H1 (cell line): ENCODE data around the gene UNC50. TPM values are rescaled to one million over a fixed set of nuclear protein-coding genes. Genes with fewer than 3 reads are reported as not detected.

Experiments
- CTCF ChIA-PET: fragments of 300-600 bp; sonication (Branson Sonifier 250); formaldehyde crosslinking; loops from one replicate; lab custom pipeline; 2021; ENCODE audit not compliant: partially characterized antibody; lab: Charles Lee
- POLR2A ChIA-PET: fragments of 300-600 bp; sonication (Branson Sonifier 250); formaldehyde crosslinking; loops from one replicate; lab custom pipeline; 2021; ENCODE audit warnings: inconsistent platforms; ENCODE audit not compliant: partially characterized antibody; lab: Charles Lee
- DNase-seq, 2 experiments: peaks; one replicate each; pipeline versions ENCODE4 v3.0.0 to v3.0.0-alpha.2; 2010 to 2022; ENCODE audit warnings: low spot score in 2 of 2, low read depth in 1 of 2, mixed read lengths in 1 of 2
- FAIRE-seq: peaks from 2 replicates; lab custom pipeline; 2011; peaks lifted over from hg19 to GRCh38; lab: Jason Lieb, UNC
- H2AFZ ChIP-seq: 2 replicates; pipeline ENCODE4 v1.8.1; 2012; ENCODE audit warnings: low read length, inconsistent platforms
- H2AK5ac ChIP-seq: 2 replicates; pipeline ENCODE4 v1.6.1; 2013; ENCODE audit warnings: low read depth, low read length
- H2BK120ac ChIP-seq: replicated peaks from 2 replicates; pipeline ENCODE3; 2013; ENCODE audit warnings: low read depth, low read length, inconsistent platforms
- H2BK12ac ChIP-seq: 2 replicates; pipeline ENCODE4 v1.6.1; 2013; ENCODE audit warnings: low read depth, low read length
- H2BK15ac ChIP-seq: 2 replicates; pipeline ENCODE4 v1.6.1; 2013; ENCODE audit warnings: low read length
- H2BK20ac ChIP-seq: 2 replicates; pipeline ENCODE4 v1.6.1; 2013; ENCODE audit warnings: low read length
- H2BK5ac ChIP-seq: 2 replicates; pipeline ENCODE4 v1.6.1; 2013; ENCODE audit warnings: low read depth, low read length
- H3K14ac ChIP-seq: 2 replicates; pipeline ENCODE4 v1.6.1; 2013; ENCODE audit warnings: inconsistent platforms; ENCODE audit not compliant: insufficient read length
- H3K18ac ChIP-seq: 2 replicates; pipeline ENCODE4 v1.6.1; 2013; ENCODE audit warnings: low read length; ENCODE audit errors: extremely low read depth
- H3K23ac ChIP-seq: 2 replicates; pipeline ENCODE4 v1.6.1; 2013; ENCODE audit warnings: inconsistent platforms; ENCODE audit not compliant: insufficient read length
- H3K23me2 ChIP-seq: 2 replicates; pipeline ENCODE4 v1.6.1; 2013; ENCODE audit warnings: low read depth, low read length
- H3K27ac ChIP-seq: 2 replicates; pipeline ENCODE4 v1.6.1; 2011; ENCODE audit warnings: low read depth, low read length, inconsistent platforms
- H3K27me3 ChIP-seq, 4 experiments: replicated peaks in 1 of 4; 1 replicate in 1 of 4; 2 replicates in 3 of 4; pipeline versions ENCODE4 v1.6.1 to v1.8.1; 2011 to 2013; ENCODE audit warnings: low read length in 3 of 4, mild to moderate bottlenecking in 3 of 4, inconsistent platforms in 2 of 4, mixed read lengths in 2 of 4, moderate library complexity in 1 of 4; ENCODE audit not compliant: control insufficient read depth in 3 of 4, insufficient read depth in 3 of 4; ENCODE audit errors: extremely low read depth in 1 of 4
- H3K36me3 ChIP-seq, 4 experiments: 2 replicates each; pipeline versions ENCODE4 v1.6.1 to v1.8.1; 2011 to 2013; ENCODE audit warnings: mild to moderate bottlenecking in 4 of 4, low read length in 3 of 4, moderate library complexity in 2 of 4, control low read depth in 1 of 4, inconsistent platforms in 1 of 4; ENCODE audit not compliant: insufficient read depth in 4 of 4, control insufficient read depth in 2 of 4
- H3K4ac ChIP-seq: replicated peaks from 2 replicates; pipeline ENCODE3; 2013; ENCODE audit warnings: low read length, low read depth, mixed read lengths, inconsistent platforms; ENCODE audit not compliant: insufficient read length
- H3K4me1 ChIP-seq, 4 experiments: replicated peaks in 1 of 4; 1 replicate in 1 of 4; 2 replicates in 3 of 4; pipeline versions ENCODE4 v1.6.1 to v1.8.1; 2011 to 2013; ENCODE audit warnings: low read length in 3 of 4, inconsistent platforms in 2 of 4, mixed read lengths in 1 of 4; ENCODE audit not compliant: insufficient read depth in 4 of 4, control insufficient read depth in 3 of 4
- H3K4me2 ChIP-seq, 2 experiments: 2 replicates each; pipeline versions ENCODE4 v1.6.1 to v1.8.1; 2011 to 2013; ENCODE audit warnings: low read depth in 2 of 2, low read length in 2 of 2, control low read depth in 1 of 2, inconsistent platforms in 1 of 2, mild to moderate bottlenecking in 1 of 2; ENCODE audit not compliant: insufficient read depth in 1 of 2
- H3K4me3 ChIP-seq, 4 experiments: fragments of 200-600, 300-600 bp in 1 of 4; sonication (generic), shearing (Covaris generic), sonication (Bioruptor Twin) in 1 of 4; 2 replicates each; pipeline versions ENCODE4 v1.5.1 to v1.8.1; 2011 to 2016; ENCODE audit warnings: low read length in 4 of 4, low read depth in 3 of 4, control low read depth in 2 of 4, inconsistent platforms in 2 of 4, mild to moderate bottlenecking in 2 of 4, mixed read lengths in 1 of 4, moderate library complexity in 1 of 4; ENCODE audit not compliant: insufficient read depth in 2 of 4; ENCODE audit errors: extremely low read depth in 1 of 4
- H3K56ac ChIP-seq: replicated peaks from 2 replicates; pipeline ENCODE3; 2013; ENCODE audit warnings: low read depth, mild to moderate bottlenecking, mixed read lengths, low read length, inconsistent platforms; ENCODE audit not compliant: insufficient read length
- H3K79me1 ChIP-seq: 2 replicates; pipeline ENCODE4 v1.6.1; 2013; ENCODE audit warnings: low read depth, low read length, control low read depth
- H3K79me2 ChIP-seq, 2 experiments: 2 replicates each; pipeline versions ENCODE4 v1.6.1 to v1.8.1; 2012 to 2013; ENCODE audit warnings: low read length in 2 of 2, mild to moderate bottlenecking in 2 of 2, inconsistent platforms in 1 of 2; ENCODE audit not compliant: insufficient read depth in 2 of 2, control insufficient read depth in 1 of 2
- H3K9ac ChIP-seq, 4 experiments: replicated peaks in 1 of 4; 1 replicate in 1 of 4; 2 replicates in 3 of 4; pipeline versions ENCODE4 v1.6.1 to v1.8.1; 2011 to 2013; ENCODE audit warnings: low read depth in 3 of 4, low read length in 3 of 4, control low read depth in 2 of 4, mild to moderate bottlenecking in 2 of 4, moderate library complexity in 2 of 4, inconsistent platforms in 1 of 4; ENCODE audit errors: extremely low read depth in 1 of 4
- H3K9me3 ChIP-seq, 2 experiments: 2 replicates each; pipeline versions ENCODE4 v1.6.1 to v1.8.1; 2012 to 2013; ENCODE audit warnings: mild to moderate bottlenecking in 2 of 2, moderate library complexity in 2 of 2, control low read depth in 1 of 2, inconsistent platforms in 1 of 2, low read depth in 1 of 2, low read length in 1 of 2, mixed read lengths in 1 of 2; ENCODE audit not compliant: insufficient read depth in 2 of 2
- H4K20me1 ChIP-seq, 2 experiments: replicated peaks in 1 of 2; 2 replicates each; pipeline versions ENCODE3 to v1.8.1; 2011 to 2013; ENCODE audit warnings: inconsistent platforms in 2 of 2, low read length in 2 of 2, mild to moderate bottlenecking in 1 of 2; ENCODE audit not compliant: insufficient read depth in 2 of 2, control insufficient read depth in 1 of 2
- H4K5ac ChIP-seq: 2 replicates; pipeline ENCODE4 v1.6.1; 2013; ENCODE audit warnings: low read length, low read depth, mixed read lengths, inconsistent platforms; ENCODE audit not compliant: insufficient read length
- H4K8ac ChIP-seq: 2 replicates; pipeline ENCODE4 v1.8.0; 2013; ENCODE audit warnings: mild to moderate bottlenecking, moderate library complexity, low read length, inconsistent platforms; ENCODE audit not compliant: insufficient read depth; ENCODE audit errors: extremely low read depth
- H4K91ac ChIP-seq: replicated peaks from 2 replicates; pipeline ENCODE3; 2013; ENCODE audit warnings: low read length, mixed read lengths, inconsistent platforms; ENCODE audit not compliant: insufficient read length
- ASH2L ChIP-seq: fragments of 200-600, 300-600 bp; sonication (generic); IDR thresholded peaks from one replicate; pipeline ENCODE4 v1.7.1; 2017; ENCODE audit warnings: low read length
- BRCA1 ChIP-seq: IDR thresholded peaks from 2 replicates; pipeline ENCODE4 v1.6.1; 2012; ENCODE audit warnings: low read depth, low read length, improper control_type of control experiment
- CHD1 ChIP-seq: IDR thresholded peaks from 2 replicates; pipeline ENCODE4 v1.6.1; 2012; ENCODE audit warnings: low read depth, low read length, improper control_type of control experiment
- EZH2 ChIP-seq: fragments of 200-600 bp; sonication (generic); IDR thresholded peaks from 2 replicates; pipeline ENCODE4 v1.7.1; 2012; ENCODE audit warnings: low read depth, mild to moderate bottlenecking, moderate library complexity, low read length, inconsistent platforms; ENCODE audit not compliant: severe bottlenecking
- MAX ChIP-seq: IDR thresholded peaks from 2 replicates; pipeline ENCODE4 v1.6.1; 2012; ENCODE audit warnings: inconsistent platforms
- POLR2A ChIP-seq, 2 experiments: IDR thresholded peaks; 1 replicate in 1 of 2; 2 replicates in 1 of 2; pipeline ENCODE4 v1.6.1; 2011; ENCODE audit warnings: low read depth in 2 of 2, low read length in 2 of 2, mild to moderate bottlenecking in 2 of 2; ENCODE audit errors: control extremely low read depth in 1 of 2
- POLR2AphosphoS5 ChIP-seq: IDR thresholded peaks from 2 replicates; pipeline ENCODE4 v1.6.1; 2011; ENCODE audit warnings: low read depth, low read length
- RAD21 ChIP-seq, 2 experiments: IDR thresholded peaks in 1 of 2; conservative IDR thresholded peaks in 1 of 2; 2 replicates each; pipeline ENCODE4 v1.6.1; 2011; ENCODE audit warnings: low read depth in 2 of 2, low read length in 2 of 2, improper control_type of control experiment in 1 of 2, inconsistent platforms in 1 of 2, mild to moderate bottlenecking in 1 of 2, moderate library complexity in 1 of 2
- RFX5 ChIP-seq: IDR thresholded peaks from 2 replicates; pipeline ENCODE4 v1.6.1; 2011; ENCODE audit warnings: low read depth, low read length, improper control_type of control experiment, borderline replicate concordance
- TCF12 ChIP-seq: IDR thresholded peaks from 2 replicates; pipeline ENCODE4 v1.6.1; 2011; ENCODE audit warnings: low read depth, mild to moderate bottlenecking, low read length
- TEAD4 ChIP-seq: IDR thresholded peaks from 2 replicates; pipeline ENCODE4 v1.6.1; 2012; ENCODE audit warnings: low read depth, low read length, inconsistent platforms, mixed read lengths
- USF2 ChIP-seq: IDR thresholded peaks from 2 replicates; pipeline ENCODE4 v1.6.1; 2011; ENCODE audit warnings: low read length, improper control_type of control experiment
- WGBS, 2 experiments: shearing (Covaris generic) in 1 of 2; methylation state at CpG; one replicate each; pipeline versions ENCODE4 v1.1.6 to v1.1.7; 2013 to 2015; ENCODE audit warnings: low lambda C conversion rate in 2 of 2, mixed read lengths in 2 of 2, inconsistent platforms in 1 of 2, low coverage in 1 of 2, missing lambda C conversion rate in 1 of 2; ENCODE audit not compliant: insufficient replicate concordance in 2 of 2, insufficient coverage in 1 of 2, insufficient read length in 1 of 2; ENCODE audit errors: extremely low coverage in 1 of 2, missing lambda C conversion rate in 1 of 2; 5-methylcytosine and 5-hydroxymethylcytosine counted together
- polyA plus RNA-seq, 7 experiments: library from polyadenylated mRNA; depleted of rRNA in 3 of 7; stranded (reverse) in 5 of 7; unstranded in 2 of 7; fragments of >200 nt in 5 of 7; fragments of 200-250 nt in 2 of 7; gene quantifications; 1 replicate in 5 of 7; 2 replicates in 1 of 7; 4 replicates in 1 of 7; pipeline versions ENCODE4 v1.2.1 to v1.2.3, GENCODE V29; 2011 to 2013; ENCODE audit warnings: missing spikeins in 2 of 7, mixed read lengths in 2 of 7
- total RNA-seq: library from RNA; stranded (reverse); fragmentation: NEBNext Ultra II Directional; extraction: Animal tissue kit (Norgen Biotek cat#: 25700); gene quantifications from 2 replicates; pipeline ENCODE4 v1.2.1, GENCODE V29; 2021

The UNC50 gene
- total and polyA plus RNA-seq, 2 of the 8 experiments (the other 6 are each of a cell fraction or from before 2014, with no cell fraction given): 33.4 to 58.5 TPM

GRCh38 chr2:98588880-98589431, 19.4 kb upstream of the UNC50 start:
- Histone ChIP-seq H4K20me1 (peaks cover 2 to 3% of the 10 kb centered on the region in 2 experiments), H3K4me2 (no peak overlapping the region), H4K5ac (no peak overlapping the region), H3K27ac (no peak overlapping the region), H3K23ac (no peak overlapping the region), H2BK12ac (no peak overlapping the region), H3K23me2 (no peaks in the 10 kb centered on the region), H3K9me3 (no peaks in the 10 kb centered on the region; a peak in 1 of 4 replicates), H3K18ac (no peak overlapping the region), H2BK20ac (no peak overlapping the region), H2BK5ac (no peak overlapping the region), H2BK15ac (no peak overlapping the region), H3K4ac (no peak overlapping the region), H2AK5ac (no peak overlapping the region), H3K79me1 (no peaks in the 10 kb centered on the region), H2AFZ (no peak overlapping the region), H4K91ac (no peak overlapping the region), H3K4me3 (no peak overlapping the region), H3K4me1 (no peaks in the 10 kb centered on the region), H3K9ac (no peak overlapping the region), H3K14ac (no peak overlapping the region), H3K27me3 (no peaks in the 10 kb centered on the region), H3K79me2 (no peaks in the 10 kb centered on the region), H2BK120ac (no peak overlapping the region), H3K56ac (no peak overlapping the region), H4K8ac (no peak overlapping the region), H3K36me3 (peaks cover 0 to 14% (median 1%) of the 10 kb centered on the region in 4 experiments; a peak in 5 of 8 replicates)
- 76% methylated on average over 4 of the region's 4 CpGs; no CpG with 5 or more reads in 1 of the 2 experiments for WGBS, 2 experiments
- POLR2A ChIA-PET: no interaction called here
- CTCF ChIA-PET: interaction anchor here (2.1 kb wide), 1 partner anchor 101 kb away, joined by 4 read pairs; no protein-coding TSS in a partner anchor
- DNase-seq (no peak), FAIRE-seq (no peak)
- TF ChIP-seq RFX5: no peak
- no peak for TF ChIP-seq BRCA1
- TF ChIP-seq USF2: no peak
- no peak for TF ChIP-seq RAD21 (IDR thresholded peaks at IDR 0.05 in 1 of 2, conservative IDR thresholded peaks at IDR 0.05 in 1 of 2; ENCODE audit: low read depth in 2 of 2, low read length in 2 of 2)
- no peak for TF ChIP-seq CHD1
- TF ChIP-seq ASH2L: no peak
- TF ChIP-seq EZH2: no peak
- no peak for TF ChIP-seq TEAD4
- no peak for TF ChIP-seq POLR2AphosphoS5
- no peak for TF ChIP-seq POLR2A (IDR thresholded peaks at IDR 0.05; ENCODE audit: control extremely low read depth in 1 of 2, low read depth in 2 of 2, low read length in 2 of 2)
- no peak for TF ChIP-seq TCF12
- TF ChIP-seq MAX: no peak
